Right lobe of liver (tissue), 6 donors: ENCODE results near the gene C14orf132. TPM values are rescaled to one million over a fixed set of nuclear protein-coding genes. Genes with fewer than 3 reads are reported as not detected.

Experiments used
- ATAC-seq, 4 donors: fragments of 200-7000 bp; cut with Tn5 transposase; one replicate each; pipeline ENCODE4 v1.9.1; 2020; ENCODE audit warnings: mild to moderate bottlenecking in 4 of 4, moderate library complexity in 4 of 4
- DNase-seq, 3 donors: peaks; one replicate each; pipeline ENCODE4 v3.0.0-alpha.2; 2020
- H3K27ac ChIP-seq, 3 donors: fragments of 200-600 bp; one replicate each; pipeline ENCODE4 v1.8.0; 2022
- H3K27me3 ChIP-seq, 2 donors: fragments of 200-600 bp; one replicate each; pipeline ENCODE4 v1.8.0; 2022
- H3K36me3 ChIP-seq, 4 donors: fragments of 200-600 bp; sonication (generic) in 1 of 4; one replicate each; pipeline versions ENCODE4 v1.5.1 to v1.8.0; 2017 to 2022; ENCODE audit warnings: control low read depth in 1 of 4
- H3K4me1 ChIP-seq, 4 donors: fragments of 200-600 bp; sonication (generic) in 1 of 4; one replicate each; pipeline versions ENCODE4 v1.5.1 to v1.8.0; 2017 to 2022; ENCODE audit warnings: control low read depth in 1 of 4
- H3K4me3 ChIP-seq, 3 donors: fragments of 200-600 bp; one replicate each; pipeline ENCODE4 v1.8.0; 2022
- H3K9me3 ChIP-seq, 4 donors: fragments of 200-600 bp; sonication (generic) in 1 of 4; one replicate each; pipeline versions ENCODE4 v1.5.1 to v1.8.0; 2017 to 2022; ENCODE audit warnings: control low read depth in 1 of 4
- POLR2A ChIP-seq: fragments of 450-650 bp; IDR thresholded peaks from one replicate; pipeline ENCODE4 v1.6.1; 2017; ENCODE audit warnings: antibody characterized with exemption, mild to moderate bottlenecking
- WGBS: methylation state at CpG from one replicate; pipeline ENCODE4 v1.1.6; 2018; ENCODE audit warnings: low coverage, low lambda C conversion rate; ENCODE audit not compliant: insufficient coverage; ENCODE audit errors: missing lambda C conversion rate; 5-methylcytosine and 5-hydroxymethylcytosine counted together
- intact Hi-C, 2 donors: fragments of 100-400 bp; cut with DNase I; formaldehyde crosslinking; loops; one replicate each; pipeline versions ENCODE4 v1.11.2 to v1.14.1; 2022
- total RNA-seq, 6 experiments: library from RNA; depleted of rRNA in 2 of 6; stranded (reverse); fragments of >200 nt in 2 of 6; fragmentation: NEBNext Ultra II Directional in 3 of 6; extraction: Animal tissue kit (Norgen Biotek cat#: 25700) in 3 of 6; gene quantifications; one replicate each; pipeline versions ENCODE4 v1.1.0 to v1.2.4, GENCODE V29; 2016 to 2023
- TF ChIP-seq, protein P1 (sequence below), 4 donors: fragments of 200-600 bp in 3 of 4; fragments of 450-650 bp in 1 of 4; IDR thresholded peaks; one replicate each; pipeline versions ENCODE4 v1.5.1 to v1.8.0; 2016 to 2022; ENCODE audit warnings: antibody characterized with exemption in 4 of 4, mild to moderate bottlenecking in 2 of 4
- donor health status: DM: no; HTN: yes; CAD: no.
- donor health status: DM: no; HTN: no; CAD: no.
- donor health status: DM: no; HTN: no; CAD: no.
- donor health status: DM: no; HTN: yes; CAD: no.
- donor health status: DM: no; HTN: yes; CAD: no.

The C14orf132 gene
- total RNA-seq, 6 experiments from 2014 or later, result 1.7 to 6.9 (median 3.3) TPM

DNA sequence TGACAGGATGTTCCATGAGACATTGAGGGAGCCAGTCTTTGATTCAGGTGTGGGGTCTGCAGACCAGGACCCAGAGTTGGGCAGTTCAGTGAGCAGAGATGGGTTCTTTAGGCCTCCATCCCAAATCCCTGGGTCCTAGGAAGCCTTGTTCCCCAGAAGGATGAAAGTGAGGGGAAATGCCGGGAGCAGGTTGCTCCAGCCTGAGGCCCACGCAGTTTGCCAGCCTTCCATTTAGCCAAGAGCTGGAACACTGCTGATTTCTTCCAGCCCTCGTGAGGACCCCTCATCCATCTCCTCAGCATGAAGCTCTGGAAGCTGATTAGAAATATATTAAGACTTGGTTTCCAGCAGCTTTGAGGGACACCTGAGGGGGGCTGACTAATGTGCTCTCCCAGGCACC lies 12.1 kb downstream of the C14orf132 start:
- TF ChIP-seq, protein P1, sequence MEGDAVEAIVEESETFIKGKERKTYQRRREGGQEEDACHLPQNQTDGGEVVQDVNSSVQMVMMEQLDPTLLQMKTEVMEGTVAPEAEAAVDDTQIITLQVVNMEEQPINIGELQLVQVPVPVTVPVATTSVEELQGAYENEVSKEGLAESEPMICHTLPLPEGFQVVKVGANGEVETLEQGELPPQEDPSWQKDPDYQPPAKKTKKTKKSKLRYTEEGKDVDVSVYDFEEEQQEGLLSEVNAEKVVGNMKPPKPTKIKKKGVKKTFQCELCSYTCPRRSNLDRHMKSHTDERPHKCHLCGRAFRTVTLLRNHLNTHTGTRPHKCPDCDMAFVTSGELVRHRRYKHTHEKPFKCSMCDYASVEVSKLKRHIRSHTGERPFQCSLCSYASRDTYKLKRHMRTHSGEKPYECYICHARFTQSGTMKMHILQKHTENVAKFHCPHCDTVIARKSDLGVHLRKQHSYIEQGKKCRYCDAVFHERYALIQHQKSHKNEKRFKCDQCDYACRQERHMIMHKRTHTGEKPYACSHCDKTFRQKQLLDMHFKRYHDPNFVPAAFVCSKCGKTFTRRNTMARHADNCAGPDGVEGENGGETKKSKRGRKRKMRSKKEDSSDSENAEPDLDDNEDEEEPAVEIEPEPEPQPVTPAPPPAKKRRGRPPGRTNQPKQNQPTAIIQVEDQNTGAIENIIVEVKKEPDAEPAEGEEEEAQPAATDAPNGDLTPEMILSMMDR (IDR thresholded peaks at IDR 0.05), result no peak
- no peak for TF ChIP-seq POLR2A
- Histone ChIP-seq H3K4me3 (no peak overlapping the region), H3K27me3 (no peaks in the 10 kb centered on the region), H3K36me3 (no peaks in the 10 kb centered on the region), H3K27ac (no peak overlapping the region), H3K4me1 (no peaks in the 10 kb centered on the region), H3K9me3 (no peaks in the 10 kb centered on the region)
- intact Hi-C loops, result no loop called here
- 50% methylated on average over 2 of the region's 3 CpGs for WGBS
- ATAC-seq (no peak), DNase-seq (no peak)

DNA sequence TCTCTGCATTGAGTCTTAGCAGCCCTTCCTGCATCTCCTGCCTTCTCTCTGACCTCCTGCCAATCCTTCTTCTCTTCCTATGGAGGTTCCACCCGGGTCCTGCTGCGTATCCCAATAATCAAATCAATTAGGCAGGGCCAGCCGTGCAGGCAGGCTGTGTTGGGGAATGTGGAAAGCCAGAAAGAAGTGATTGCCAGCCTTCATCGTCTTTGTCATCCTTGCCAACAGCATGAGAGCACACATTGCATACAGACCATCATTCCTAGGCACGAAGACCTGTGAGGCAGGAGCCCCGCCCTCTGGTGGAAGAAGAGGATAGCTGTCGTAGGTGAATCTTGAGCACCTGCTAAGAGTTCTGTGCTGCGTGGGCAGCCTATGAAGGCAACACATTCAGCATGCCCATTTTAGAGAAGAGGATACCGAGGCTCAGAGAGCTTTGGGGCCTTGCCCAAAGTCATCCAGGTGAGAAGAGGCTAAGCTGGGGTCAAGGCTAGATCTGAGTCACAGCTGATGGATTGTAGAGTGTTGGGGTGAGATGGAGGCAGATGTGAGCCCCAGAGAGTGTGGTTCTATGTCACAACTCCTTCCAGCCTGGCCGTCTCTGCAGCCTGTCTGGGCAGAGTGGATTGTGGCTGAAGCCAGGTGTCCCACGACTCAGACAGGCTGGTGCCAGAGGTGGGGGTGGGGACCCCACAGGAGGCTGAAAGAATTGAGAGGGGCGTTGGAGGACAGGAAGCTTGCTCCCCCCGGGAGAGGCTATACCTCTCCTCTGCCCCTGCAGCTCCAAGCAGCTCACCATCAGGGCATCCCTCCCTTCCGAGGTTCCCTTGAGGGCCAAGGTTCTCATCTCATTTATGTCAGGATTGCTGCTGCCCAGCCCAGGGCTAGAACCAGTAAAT lies 12.7 kb downstream of the C14orf132 start:
- DNase-seq (no peak), ATAC-seq (peak in 3 of 4 donors; percentile 20 to 32 (median 28))
- 77% methylated on average over 6 of the region's 14 CpGs for WGBS
- Histone ChIP-seq H3K36me3 (no peaks in the 10 kb centered on the region), H3K4me3 (no peak overlapping the region), H3K27ac (no peak overlapping the region), H3K9me3 (no peaks in the 10 kb centered on the region), H3K27me3 (no peaks in the 10 kb centered on the region), H3K4me1 (peaks cover 0 to 4% (median 0%) of the 10 kb centered on the region in 4 donors)
- intact Hi-C loops, result no loop called here
- no peak for TF ChIP-seq POLR2A
- TF ChIP-seq, protein P1 (IDR thresholded peaks at IDR 0.05), result peak in 1 of 4 donors; percentile 26

DNA sequence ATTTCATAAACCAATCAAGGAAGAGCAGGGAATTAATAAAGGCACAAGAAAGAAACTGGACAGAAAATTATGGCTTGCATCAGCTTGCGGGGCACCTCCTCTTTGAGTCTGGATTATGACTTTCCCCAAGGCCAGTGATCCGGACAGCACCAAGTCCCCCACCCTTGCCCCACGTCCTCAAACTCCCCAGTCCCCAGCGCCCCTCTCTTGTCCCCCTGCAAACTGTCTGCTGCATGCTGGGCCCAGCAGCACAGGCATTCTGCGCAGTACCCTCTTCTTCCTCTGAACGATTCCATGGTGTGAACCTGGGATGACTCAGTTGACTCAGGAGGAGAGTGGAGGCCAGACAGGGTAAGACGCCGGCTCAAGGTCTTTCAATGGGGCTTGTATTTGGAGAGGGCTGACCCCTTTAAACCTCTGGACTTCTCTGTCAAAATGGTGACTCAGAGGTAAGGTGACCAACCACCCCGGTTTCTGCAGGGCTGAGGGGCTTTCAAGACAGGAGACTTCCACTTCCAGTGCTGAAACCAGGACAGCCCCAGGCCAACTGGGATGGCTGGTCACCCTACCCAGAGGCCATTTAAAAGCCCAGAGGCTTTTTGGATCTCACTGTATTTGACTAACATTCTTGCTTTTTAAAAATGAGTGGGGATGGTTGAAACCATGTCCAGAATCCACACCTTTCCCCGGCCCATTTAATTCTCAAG lies 13.5 kb downstream of the C14orf132 start:
- H3K27ac ChIP-seq, result no peak overlapping the region
- no peaks in the 10 kb centered on the region for H3K27me3 ChIP-seq
- TF ChIP-seq, protein P1 (IDR thresholded peaks at IDR 0.05), result no peak
- TF ChIP-seq POLR2A, result no peak
- ATAC-seq, result no peak
- no peak overlapping the region for H3K4me3 ChIP-seq
- WGBS, result 86% methylated on average over 2 of the region's 10 CpGs
- DNase-seq, result no peak
- no peaks in the 10 kb centered on the region for H3K9me3 ChIP-seq
- no peaks in the 10 kb centered on the region for H3K36me3 ChIP-seq
- H3K4me1 ChIP-seq, result peaks cover 0 to 5% (median 0%) of the 10 kb centered on the region in 4 donors
- intact Hi-C loops, result no loop called here

DNA sequence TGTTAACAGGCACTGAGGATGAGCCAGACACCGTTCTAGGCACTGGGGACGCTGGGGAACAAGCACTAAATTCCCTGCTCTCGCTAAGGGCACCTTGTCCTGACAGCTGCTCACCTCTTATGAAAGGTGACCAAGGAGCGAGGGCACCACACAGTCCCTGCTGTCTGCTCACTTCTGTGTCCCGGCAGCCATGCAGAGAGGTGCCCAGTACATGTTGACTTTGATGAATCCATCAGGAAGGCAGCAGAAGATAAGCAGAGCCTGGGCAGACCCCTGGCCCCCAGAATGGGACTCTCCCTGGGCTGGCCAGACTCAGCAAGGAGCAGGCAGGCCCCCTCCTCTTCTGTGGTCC lies 14.1 kb downstream of the C14orf132 start:
- H3K27me3 ChIP-seq, result no peaks in the 10 kb centered on the region
- intact Hi-C loops, result no loop called here
- H3K36me3 ChIP-seq, result no peaks in the 10 kb centered on the region
- ATAC-seq, result no peak
- TF ChIP-seq, protein P1 (IDR thresholded peaks at IDR 0.05), result no peak
- TF ChIP-seq POLR2A, result no peak
- DNase-seq, result no peak
- H3K9me3 ChIP-seq, result no peaks in the 10 kb centered on the region
- WGBS, result 90% methylated on average over 4 of the region's 5 CpGs
- no peak overlapping the region for H3K4me3 ChIP-seq
- H3K27ac ChIP-seq, result no peak overlapping the region
- H3K4me1 ChIP-seq, result peaks cover 0 to 5% (median 0%) of the 10 kb centered on the region in 4 donors
